Measurements from ENCODE around the gene LITAF.

The LITAF gene

DNA sequence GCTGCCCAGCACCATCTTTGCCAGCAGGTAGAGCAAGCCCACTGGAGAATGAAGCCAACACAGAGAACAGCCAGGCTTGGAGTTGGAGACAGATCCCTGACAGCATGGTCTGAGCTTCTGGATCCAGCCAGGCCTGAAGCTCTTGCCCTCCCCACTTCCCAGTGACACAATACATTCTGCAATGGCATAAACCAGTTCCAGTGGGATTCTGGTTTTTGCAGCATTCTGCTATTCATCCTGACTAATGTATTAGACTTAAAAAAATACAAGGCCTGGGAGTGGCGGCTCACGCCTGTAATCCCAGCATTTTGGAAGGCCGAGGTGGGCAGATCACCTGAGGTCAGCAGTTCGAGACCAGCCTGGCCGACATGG is 40.6 kb upstream of the LITAF start:
- Histone ChIP-seq H3K4me2 (ENCODE audit: insufficient read depth, low read length) (no peak overlapping the region), H3K4me1 (ENCODE audit: insufficient read depth, low read length) (peaks cover 42% of the 10 kb centered on the region), H3K9me3 (ENCODE audit: insufficient read depth, low read length, severe bottlenecking) (no peaks in the 10 kb centered on the region), H3K79me2 (ENCODE audit: insufficient read depth, low read length) (no peaks in the 10 kb centered on the region), H3K4me3 (ENCODE audit: low read depth in 1 of 2, low read length in 2 of 2) (no peak overlapping the region), H3K27me3 (ENCODE audit: insufficient read depth, low read length, poor library complexity) (no peaks in the 10 kb centered on the region), H3K27ac (ENCODE audit: low read length) (no peak overlapping the region), H3K9ac (ENCODE audit: low read depth, low read length) (no peak overlapping the region), H2AFZ (ENCODE audit: low read depth, low read length) (no peak overlapping the region), H3K36me3 (ENCODE audit: insufficient read depth, low read length) (no peaks in the 10 kb centered on the region), H4K20me1 (ENCODE audit: insufficient read depth, low read length) (no peaks in the 10 kb centered on the region)
- no peak for DNase-seq
- no peak for TF ChIP-seq EZH2 (IDR thresholded peaks at IDR 0.05; ENCODE audit: borderline replicate concordance, low read depth, low read length, severe bottlenecking)
- TF ChIP-seq, protein P1, sequence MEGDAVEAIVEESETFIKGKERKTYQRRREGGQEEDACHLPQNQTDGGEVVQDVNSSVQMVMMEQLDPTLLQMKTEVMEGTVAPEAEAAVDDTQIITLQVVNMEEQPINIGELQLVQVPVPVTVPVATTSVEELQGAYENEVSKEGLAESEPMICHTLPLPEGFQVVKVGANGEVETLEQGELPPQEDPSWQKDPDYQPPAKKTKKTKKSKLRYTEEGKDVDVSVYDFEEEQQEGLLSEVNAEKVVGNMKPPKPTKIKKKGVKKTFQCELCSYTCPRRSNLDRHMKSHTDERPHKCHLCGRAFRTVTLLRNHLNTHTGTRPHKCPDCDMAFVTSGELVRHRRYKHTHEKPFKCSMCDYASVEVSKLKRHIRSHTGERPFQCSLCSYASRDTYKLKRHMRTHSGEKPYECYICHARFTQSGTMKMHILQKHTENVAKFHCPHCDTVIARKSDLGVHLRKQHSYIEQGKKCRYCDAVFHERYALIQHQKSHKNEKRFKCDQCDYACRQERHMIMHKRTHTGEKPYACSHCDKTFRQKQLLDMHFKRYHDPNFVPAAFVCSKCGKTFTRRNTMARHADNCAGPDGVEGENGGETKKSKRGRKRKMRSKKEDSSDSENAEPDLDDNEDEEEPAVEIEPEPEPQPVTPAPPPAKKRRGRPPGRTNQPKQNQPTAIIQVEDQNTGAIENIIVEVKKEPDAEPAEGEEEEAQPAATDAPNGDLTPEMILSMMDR (IDR thresholded peaks at IDR 0.05; ENCODE audit: borderline replicate concordance, extremely low read depth, low read length, poor library complexity, severe bottlenecking), result no peak
- ATAC-seq (ENCODE audit: insufficient read depth, low read depth), result no peak

DNA sequence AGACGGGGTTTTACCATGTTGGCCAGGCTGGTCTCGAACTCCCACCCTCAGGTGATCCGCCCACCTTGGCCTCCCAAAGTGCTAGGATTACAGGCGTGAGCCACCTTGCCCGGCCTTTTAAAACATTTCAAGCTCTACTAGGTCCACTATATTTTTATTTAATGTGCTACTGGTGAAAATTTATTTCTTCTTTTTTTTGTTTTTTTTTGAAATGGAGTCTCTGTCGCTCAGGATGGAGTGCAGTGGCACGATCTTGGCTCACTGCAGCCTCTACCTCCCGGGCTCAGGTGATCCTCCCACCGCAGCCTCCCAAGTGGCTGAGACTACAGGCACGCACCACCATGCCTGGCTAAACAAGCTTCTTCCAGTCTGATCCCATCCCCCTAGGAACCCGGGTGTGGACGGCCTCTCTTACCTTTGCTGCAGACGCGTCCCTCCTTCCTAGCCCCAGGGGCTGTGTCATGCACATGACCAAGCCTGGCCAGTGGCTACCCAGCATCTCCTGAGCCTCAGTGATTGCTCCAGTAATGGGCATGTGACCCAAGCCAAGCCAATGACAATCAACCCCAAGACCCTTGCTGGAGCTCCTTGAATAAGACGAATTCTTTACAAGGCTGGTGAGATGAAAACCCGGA is 40.1 kb upstream of the LITAF start:
- Histone ChIP-seq H3K4me2 (ENCODE audit: insufficient read depth, low read length) (no peak overlapping the region), H4K20me1 (ENCODE audit: insufficient read depth, low read length) (no peaks in the 10 kb centered on the region), H3K4me3 (ENCODE audit: low read depth in 1 of 2, low read length in 2 of 2) (no peak overlapping the region), H2AFZ (ENCODE audit: low read depth, low read length) (no peak overlapping the region), H3K9ac (ENCODE audit: low read depth, low read length) (no peak overlapping the region), H3K27ac (ENCODE audit: low read length) (no peak overlapping the region), H3K9me3 (ENCODE audit: insufficient read depth, low read length, severe bottlenecking) (no peaks in the 10 kb centered on the region), H3K4me1 (ENCODE audit: insufficient read depth, low read length) (peaks cover 45% of the 10 kb centered on the region), H3K79me2 (ENCODE audit: insufficient read depth, low read length) (no peaks in the 10 kb centered on the region), H3K36me3 (ENCODE audit: insufficient read depth, low read length) (no peaks in the 10 kb centered on the region), H3K27me3 (ENCODE audit: insufficient read depth, low read length, poor library complexity) (no peaks in the 10 kb centered on the region)
- ATAC-seq (ENCODE audit: insufficient read depth, low read depth) (no peak), DNase-seq (no peak)
- TF ChIP-seq EZH2 (IDR thresholded peaks at IDR 0.05; ENCODE audit: borderline replicate concordance, low read depth, low read length, severe bottlenecking), result no peak
- TF ChIP-seq, protein P1 (IDR thresholded peaks at IDR 0.05; ENCODE audit: borderline replicate concordance, extremely low read depth, low read length, poor library complexity, severe bottlenecking), result no peak

DNA sequence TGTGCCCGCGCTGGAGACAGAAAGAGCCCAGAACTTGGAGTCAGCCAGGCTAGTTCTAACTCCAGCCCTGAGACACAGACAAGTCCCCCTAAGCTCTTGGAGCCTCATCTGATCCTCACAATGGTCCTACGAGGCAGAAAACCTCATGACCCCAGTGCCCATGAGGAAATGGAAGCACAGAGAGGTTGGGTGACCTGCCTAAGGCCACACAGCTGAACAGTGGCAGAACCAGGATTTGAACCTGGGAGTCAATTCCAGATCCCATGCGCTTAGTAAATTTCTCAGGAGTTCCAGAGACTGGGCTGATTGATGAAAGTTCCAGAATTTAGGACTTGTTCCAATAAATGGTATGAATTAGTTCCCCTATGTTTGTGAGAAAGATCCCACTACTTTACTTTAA is 39.0 kb upstream of the LITAF start:
- no peak overlapping the region for H2AFZ ChIP-seq (ENCODE audit: low read depth, low read length)
- H3K27me3 ChIP-seq (ENCODE audit: insufficient read depth, low read length, poor library complexity), result no peaks in the 10 kb centered on the region
- no peak overlapping the region for H3K4me2 ChIP-seq (ENCODE audit: insufficient read depth, low read length)
- no peaks in the 10 kb centered on the region for H3K36me3 ChIP-seq (ENCODE audit: insufficient read depth, low read length)
- no peaks in the 10 kb centered on the region for H3K9me3 ChIP-seq (ENCODE audit: insufficient read depth, low read length, severe bottlenecking)
- no peak overlapping the region for H3K4me3 ChIP-seq (ENCODE audit: low read depth in 1 of 2, low read length in 2 of 2)
- H3K4me1 ChIP-seq (ENCODE audit: insufficient read depth, low read length), result peaks cover 43% of the 10 kb centered on the region
- no peak overlapping the region for H3K9ac ChIP-seq (ENCODE audit: low read depth, low read length)
- no peaks in the 10 kb centered on the region for H4K20me1 ChIP-seq (ENCODE audit: insufficient read depth, low read length)
- H3K27ac ChIP-seq (ENCODE audit: low read length), result no peak overlapping the region
- TF ChIP-seq, protein P1 (IDR thresholded peaks at IDR 0.05; ENCODE audit: borderline replicate concordance, extremely low read depth, low read length, poor library complexity, severe bottlenecking), result no peak
- TF ChIP-seq EZH2 (IDR thresholded peaks at IDR 0.05; ENCODE audit: borderline replicate concordance, low read depth, low read length, severe bottlenecking), result no peak
- DNase-seq, result no peak
- H3K79me2 ChIP-seq (ENCODE audit: insufficient read depth, low read length), result no peaks in the 10 kb centered on the region
- no peak for ATAC-seq (ENCODE audit: insufficient read depth, low read depth)

Measured in DND-41 (cell line).